WTC11 (cell line): ENCODE results near the gene LSR. TPM values are rescaled to one million over a fixed set of nuclear protein-coding genes. Genes with fewer than 3 reads are reported as not detected.

Experiments
- AR ChIP-seq: fragments of 250-450 bp; sonication (Bioruptor Pico); IDR thresholded peaks from 2 replicates; pipeline ENCODE4 v1.9.0; 2021; ENCODE audit warnings: mild to moderate bottlenecking
- CBFB ChIP-seq: sonication (generic); formaldehyde crosslinking; IDR thresholded peaks from 2 replicates; pipeline ENCODE4 v1.8.1; 2022; ENCODE audit warnings: mild to moderate bottlenecking, low read depth, missing genetic modification reagents
- E2F4 ChIP-seq: sonication (generic); formaldehyde crosslinking; IDR thresholded peaks from 2 replicates; pipeline ENCODE4 v1.8.1; 2022; ENCODE audit warnings: low read depth, mild to moderate bottlenecking, moderate library complexity, missing genetic modification reagents, borderline replicate concordance
- E2F5 ChIP-seq: sonication (generic); formaldehyde crosslinking; IDR thresholded peaks from 2 replicates; pipeline ENCODE4 v1.8.1; 2022; ENCODE audit warnings: mild to moderate bottlenecking, moderate library complexity, missing genetic modification reagents
- EMX1 ChIP-seq: fragments of 250-450 bp; sonication (Bioruptor Pico); IDR thresholded peaks from 2 replicates; pipeline ENCODE4 v1.8.0; 2021; ENCODE audit warnings: mild to moderate bottlenecking
- ETV6 ChIP-seq: sonication (generic); formaldehyde crosslinking; IDR thresholded peaks from 2 replicates; pipeline ENCODE4 v1.8.1; 2022; ENCODE audit warnings: mild to moderate bottlenecking, missing genetic modification reagents
- FOXP1 ChIP-seq: sonication (generic); formaldehyde crosslinking; IDR thresholded peaks from 2 replicates; pipeline ENCODE4 v1.8.0; 2022; ENCODE audit warnings: missing genetic modification reagents, mild to moderate bottlenecking, moderate library complexity, borderline replicate concordance
- IRF1 ChIP-seq: sonication (generic); formaldehyde crosslinking; IDR thresholded peaks from 2 replicates; pipeline ENCODE4 v1.8.0; 2023; ENCODE audit warnings: missing genetic modification reagents
- JUN ChIP-seq: sonication (generic); formaldehyde crosslinking; IDR thresholded peaks from 2 replicates; pipeline ENCODE4 v1.8.0; 2023; ENCODE audit warnings: mild to moderate bottlenecking, missing genetic modification reagents
- KAT7 ChIP-seq: sonication (generic); formaldehyde crosslinking; IDR thresholded peaks from 2 replicates; pipeline ENCODE4 v1.8.1; 2023; ENCODE audit warnings: missing genetic modification reagents, mild to moderate bottlenecking, borderline replicate concordance
- MAX ChIP-seq: sonication (generic); formaldehyde crosslinking; IDR thresholded peaks from 2 replicates; pipeline ENCODE4 v1.8.0; 2022; ENCODE audit warnings: mild to moderate bottlenecking, missing genetic modification reagents
- MYBL2 ChIP-seq: sonication (generic); formaldehyde crosslinking; IDR thresholded peaks from 2 replicates; pipeline ENCODE4 v1.8.1; 2023; ENCODE audit warnings: mild to moderate bottlenecking, moderate library complexity, missing genetic modification reagents
- NFATC4 ChIP-seq: fragments of 250-450 bp; sonication (Bioruptor Pico); IDR thresholded peaks from 2 replicates; pipeline ENCODE4 v1.9.0; 2021; ENCODE audit warnings: mild to moderate bottlenecking
- ZBTB43 ChIP-seq: sonication (generic); formaldehyde crosslinking; IDR thresholded peaks from 2 replicates; pipeline ENCODE4 v1.8.1; 2023; ENCODE audit warnings: mild to moderate bottlenecking, missing genetic modification reagents
- ZNF425 ChIP-seq: fragments of 250-450 bp; sonication (Bioruptor Pico); conservative IDR thresholded peaks from 2 replicates; pipeline ENCODE4 v1.9.0; 2021; ENCODE audit warnings: mild to moderate bottlenecking
- ZNF512 ChIP-seq: sonication (generic); formaldehyde crosslinking; IDR thresholded peaks from 2 replicates; pipeline ENCODE4 v1.8.1; 2022; ENCODE audit warnings: missing genetic modification reagents, borderline replicate concordance
- total RNA-seq: library from RNA; stranded (reverse); gene quantifications from 3 replicates; pipeline ENCODE4 v1.2.3, GENCODE V29; 2021

The LSR gene
- total RNA-seq, 1 experiment from 2014 or later: 130 TPM

- TF ChIP-seq ZNF512 (CRISPR knock-in tag): no peak
- no peak for TF ChIP-seq EMX1 (CRISPR knock-in tag)
- peak; percentile 78 for TF ChIP-seq ETV6 (CRISPR knock-in tag)
- peak; percentile 39 for TF ChIP-seq MYBL2 (CRISPR knock-in tag)
- peak; percentile 94 for TF ChIP-seq NFATC4 (CRISPR knock-in tag)
- no peak; the same call in 1 of the 2 replicates for TF ChIP-seq CBFB (CRISPR knock-in tag)
- peak; percentile 45 for TF ChIP-seq MAX (CRISPR knock-in tag)
- TF ChIP-seq E2F4 (CRISPR knock-in tag): 0 out of 2 replicates have a peak, but pooled peaks have one; percentile 45
- TF ChIP-seq KAT7 (CRISPR knock-in tag): no peak
- peak; percentile 82; the same call in 1 of the 2 replicates for TF ChIP-seq AR (CRISPR knock-in tag)
- TF ChIP-seq ZBTB43 (CRISPR knock-in tag): peak; percentile 73
- TF ChIP-seq FOXP1 (CRISPR knock-in tag): peak; percentile 75
- no peak for TF ChIP-seq ZNF425 (CRISPR knock-in tag)
- peak; percentile 93 for TF ChIP-seq E2F5 (CRISPR knock-in tag)
- TF ChIP-seq JUN (CRISPR knock-in tag): no peak
- TF ChIP-seq IRF1: peak; percentile 76
Observed at GRCh38 chr19:35248310-35249145, at the start of gene LSR (continued).
